Lower leg skin (tissue), 4 donors: ENCODE measurements around the gene NEURL1. TPM values are rescaled to one million over a fixed set of nuclear protein-coding genes. Genes with fewer than 3 reads are reported as not detected.
A peak's percentile ranks its signal among the peaks of the same experiment; 100 is the strongest.

Source experiments
- DNase-seq, 2 donors: peaks; one replicate each; pipeline ENCODE4 v3.0.0-alpha.2; 2019; ENCODE audit warnings: low spot score in 2 of 2
- H3K4me3 ChIP-seq: fragments of 200-600 bp; sonication (generic); 2 replicates; pipeline ENCODE4 v1.5.1; 2017; ENCODE audit warnings: mild to moderate bottlenecking, low read depth; ENCODE audit not compliant: poor library complexity, severe bottlenecking
- POLR2A ChIP-seq, 2 donors: fragments of 450-650 bp; IDR thresholded peaks; one replicate each; pipeline ENCODE4 v1.6.1; 2016 to 2017; ENCODE audit warnings: antibody characterized with exemption in 2 of 2, mild to moderate bottlenecking in 1 of 2, moderate library complexity in 1 of 2
- WGBS, 2 donors: methylation state at CpG; one replicate each; pipeline ENCODE4 v1.1.5; 2018; 5-methylcytosine and 5-hydroxymethylcytosine counted together
- intact Hi-C: fragments of 100-400 bp; cut with DNase I; formaldehyde crosslinking; loops from one replicate; pipeline ENCODE4 v1.15.0; 2023; ENCODE audit warnings: low total_unique reads
- total RNA-seq, 4 donors: library from RNA; depleted of rRNA; stranded (reverse); fragments of >200 nt; gene quantifications; one replicate each; pipeline ENCODE4 v1.1.0, GENCODE V29; 2016
- TF ChIP-seq, protein P1 (sequence below), 3 donors: fragments of 450-650 bp; IDR thresholded peaks; one replicate each; pipeline ENCODE4 v1.5.1; 2016; ENCODE audit warnings: antibody characterized with exemption in 3 of 3, mild to moderate bottlenecking in 3 of 3, moderate library complexity in 2 of 3

Gene NEURL1
- total RNA-seq, 4 donors from 2014 or later: 0.13 to 0.23 (median 0.22) TPM; not detected in 1

DNA sequence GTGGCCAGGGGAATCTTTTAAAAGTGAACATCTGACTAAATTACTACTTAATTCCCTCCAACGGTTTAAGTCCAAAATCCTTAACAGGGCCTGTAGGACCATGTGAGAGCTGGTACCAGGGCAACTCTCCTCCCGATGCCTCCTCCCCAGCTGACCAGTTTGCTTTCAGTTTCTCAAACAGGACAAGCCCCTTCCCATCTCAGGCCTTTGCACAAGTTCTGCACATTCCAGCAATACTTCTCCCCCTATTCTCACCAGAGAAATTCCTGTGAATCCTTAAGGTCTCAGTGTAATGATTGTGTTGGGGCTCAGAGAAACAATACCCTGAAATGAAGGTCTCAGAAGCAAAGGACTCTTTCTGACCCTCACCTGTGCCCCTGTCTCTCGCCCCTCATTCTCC is 26.8 kb upstream of the NEURL1 start:
- 83 to 84% methylated on average over 3 of the region's 3 CpGs for WGBS, 2 donors
- H3K4me3 ChIP-seq: no peak overlapping the region
- intact Hi-C loops: no loop called here
- DNase-seq: no peak
- TF ChIP-seq POLR2A (IDR thresholded peaks at IDR 0.05): no peak
- TF ChIP-seq, protein P1, sequence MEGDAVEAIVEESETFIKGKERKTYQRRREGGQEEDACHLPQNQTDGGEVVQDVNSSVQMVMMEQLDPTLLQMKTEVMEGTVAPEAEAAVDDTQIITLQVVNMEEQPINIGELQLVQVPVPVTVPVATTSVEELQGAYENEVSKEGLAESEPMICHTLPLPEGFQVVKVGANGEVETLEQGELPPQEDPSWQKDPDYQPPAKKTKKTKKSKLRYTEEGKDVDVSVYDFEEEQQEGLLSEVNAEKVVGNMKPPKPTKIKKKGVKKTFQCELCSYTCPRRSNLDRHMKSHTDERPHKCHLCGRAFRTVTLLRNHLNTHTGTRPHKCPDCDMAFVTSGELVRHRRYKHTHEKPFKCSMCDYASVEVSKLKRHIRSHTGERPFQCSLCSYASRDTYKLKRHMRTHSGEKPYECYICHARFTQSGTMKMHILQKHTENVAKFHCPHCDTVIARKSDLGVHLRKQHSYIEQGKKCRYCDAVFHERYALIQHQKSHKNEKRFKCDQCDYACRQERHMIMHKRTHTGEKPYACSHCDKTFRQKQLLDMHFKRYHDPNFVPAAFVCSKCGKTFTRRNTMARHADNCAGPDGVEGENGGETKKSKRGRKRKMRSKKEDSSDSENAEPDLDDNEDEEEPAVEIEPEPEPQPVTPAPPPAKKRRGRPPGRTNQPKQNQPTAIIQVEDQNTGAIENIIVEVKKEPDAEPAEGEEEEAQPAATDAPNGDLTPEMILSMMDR (IDR thresholded peaks at IDR 0.05): no peak

- 87 to 95% methylated on average over 7 of the region's 7 CpGs for WGBS, 2 donors
- no peak overlapping the region for H3K4me3 ChIP-seq
- no peak for TF ChIP-seq POLR2A (IDR thresholded peaks at IDR 0.05)
- TF ChIP-seq, protein P1 (IDR thresholded peaks at IDR 0.05): no peak
- DNase-seq: no peak
- intact Hi-C loops: no loop called here
Observed at GRCh38 chr10:103467406-103467805, 26.1 kb upstream of the NEURL1 start.

DNA sequence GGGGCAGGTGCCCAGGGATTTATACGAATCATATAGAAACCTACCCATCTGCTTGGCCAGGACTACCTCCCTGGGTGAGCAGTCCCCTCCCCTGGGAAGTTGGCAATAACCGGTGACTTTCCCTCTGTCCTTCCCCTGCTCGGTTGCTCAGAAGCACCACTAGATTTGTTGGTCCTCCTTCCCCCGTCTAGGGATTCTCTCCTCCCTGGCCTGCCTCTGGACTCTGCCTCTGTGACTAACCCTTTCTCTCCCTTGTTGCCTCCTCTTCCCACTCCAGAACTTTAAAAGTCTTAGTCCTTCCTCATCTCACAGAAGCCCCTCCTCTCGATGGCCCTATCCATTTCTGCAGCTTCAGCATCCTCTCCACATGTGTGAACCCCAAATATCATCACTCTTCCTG is 24.3 kb upstream of the NEURL1 start:
- TF ChIP-seq, protein P1 (IDR thresholded peaks at IDR 0.05): no peak
- TF ChIP-seq POLR2A (IDR thresholded peaks at IDR 0.05): no peak
- intact Hi-C loops: no loop called here
- whole genome bisulfite sequencing, 2 donors: 57 to 63% methylated on average over 5 of the region's 5 CpGs
- no peak for DNase-seq
- H3K4me3 ChIP-seq: no peak overlapping the region

DNA sequence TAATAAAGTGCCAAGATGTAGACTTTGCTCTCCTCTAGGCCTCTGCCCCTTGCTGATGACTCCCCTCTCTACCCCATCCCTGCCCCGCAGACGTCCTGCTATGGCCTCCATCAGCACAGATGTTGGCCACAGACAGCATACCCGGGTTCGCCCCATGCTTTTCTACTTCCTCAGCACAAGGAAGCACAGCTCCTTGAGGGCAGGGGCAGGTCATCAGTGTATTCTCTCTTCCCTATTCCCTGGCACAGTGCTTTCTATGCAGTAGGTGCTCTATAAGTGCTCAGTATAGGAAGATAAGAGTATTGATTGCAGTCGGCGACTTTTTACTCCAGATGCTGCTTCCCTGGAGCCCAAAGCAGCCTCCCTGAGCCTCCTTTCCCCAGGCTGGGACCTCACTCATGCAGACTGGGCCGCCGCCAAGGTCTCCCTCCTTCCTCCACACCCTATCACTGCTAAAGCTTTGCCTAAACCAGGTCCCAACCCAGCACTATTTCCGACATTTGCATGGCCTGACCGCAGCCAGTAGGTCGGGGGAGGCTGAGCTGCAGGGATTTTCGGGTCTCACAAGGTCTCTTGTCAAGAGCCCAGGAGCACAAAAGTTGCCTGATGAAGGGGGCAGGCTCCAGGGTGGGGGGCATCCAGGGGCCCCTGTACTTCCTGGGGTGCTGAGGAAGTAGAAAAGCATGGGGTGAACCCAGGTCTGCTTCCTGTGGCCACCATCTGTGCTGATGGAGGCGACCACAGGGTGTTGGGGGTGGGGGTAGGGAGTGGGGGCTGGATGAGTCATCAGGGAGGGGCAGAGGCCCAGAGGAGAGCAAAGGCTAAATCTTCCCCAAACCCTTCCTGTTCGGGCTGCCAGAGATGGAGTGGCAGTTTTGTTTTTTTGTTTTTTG is 22.5 kb upstream of the NEURL1 start:
- no peak overlapping the region for H3K4me3 ChIP-seq
- intact Hi-C loops: no loop called here
- peak; percentile 39 to 90 for DNase-seq
- TF ChIP-seq POLR2A (IDR thresholded peaks at IDR 0.05): no peak
- TF ChIP-seq, protein P1 (IDR thresholded peaks at IDR 0.05): no peak
- 65 to 71% methylated on average over 14 of the region's 14 CpGs for WGBS, 2 donors

DNA sequence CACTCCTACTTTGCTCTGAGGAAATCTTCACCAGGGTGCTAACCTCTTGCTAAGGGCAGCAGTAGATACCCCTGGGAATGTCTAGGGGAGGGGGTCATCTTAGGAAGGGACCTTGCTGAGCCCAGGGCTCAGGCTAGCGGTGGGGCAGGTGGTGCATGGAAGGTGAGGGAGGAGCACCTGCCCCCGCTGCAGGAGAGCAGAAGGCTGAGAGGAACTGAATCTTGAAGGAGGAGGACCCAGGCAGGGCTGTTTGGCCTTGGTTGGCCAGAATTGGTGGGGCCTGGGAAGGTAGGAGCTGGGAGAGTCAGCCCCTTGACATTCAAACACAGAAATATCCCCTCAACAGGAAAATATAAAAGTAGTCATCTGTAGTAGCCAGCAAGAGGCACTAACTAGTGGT is 21.5 kb upstream of the NEURL1 start:
- intact Hi-C loops: no loop called here
- 91 to 94% methylated on average over 2 of the region's 2 CpGs for WGBS, 2 donors
- TF ChIP-seq, protein P1 (IDR thresholded peaks at IDR 0.05): no peak
- TF ChIP-seq POLR2A (IDR thresholded peaks at IDR 0.05): no peak

More for the DNA sequence above, 21.5 kb upstream of the NEURL1 start:
- H3K4me3 ChIP-seq: no peak overlapping the region
- no peak for DNase-seq
